Measurements from ENCODE around the gene PRKCE. TPM values are rescaled to one million over a fixed set of nuclear protein-coding genes. Genes with fewer than 3 reads are reported as not detected.

The PRKCE gene
- total and polyA plus RNA-seq, 2 of the 8 experiments (the other 6 are each of a cell fraction or from before 2014, with no cell fraction given) = 0.54 to 2.1 TPM

DNA sequence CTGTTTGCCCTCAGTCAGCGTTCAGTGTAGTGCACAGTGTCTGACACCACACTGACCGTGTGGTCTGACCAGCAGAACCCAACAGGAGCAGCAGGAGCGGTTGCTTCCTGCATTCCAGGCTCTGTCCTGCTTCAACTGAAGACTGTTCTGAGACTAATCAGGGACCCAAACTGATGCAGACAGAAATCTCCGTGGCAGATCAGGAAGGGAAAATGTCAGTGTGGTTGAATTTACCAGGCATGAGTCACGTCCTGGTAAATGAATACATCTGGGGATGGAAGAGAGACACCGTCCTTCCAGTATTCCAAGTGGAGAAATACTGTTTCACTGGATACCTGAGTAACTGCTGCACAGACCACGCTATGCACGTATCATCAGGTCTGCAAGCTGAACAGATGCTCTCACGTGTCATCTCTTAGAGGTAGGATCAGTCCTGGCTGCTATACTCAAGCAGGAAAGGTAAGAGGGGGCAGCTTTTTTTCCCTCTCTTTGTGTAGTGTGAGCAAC, 422.1 kb downstream of the PRKCE start:
- no peaks in the 10 kb centered on the region for H4K20me1 ChIP-seq (replicated peaks in 1 of 2; ENCODE audit: control insufficient read depth in 1 of 2, insufficient read depth in 2 of 2, low read length in 2 of 2)
- H2BK12ac ChIP-seq (ENCODE audit: low read depth, low read length) = no peak overlapping the region
- DNase-seq (ENCODE audit: low read depth in 1 of 2, low spot score in 2 of 2) (no peak), FAIRE-seq (no peak)
- no peak overlapping the region for H3K23ac ChIP-seq (ENCODE audit: insufficient read length)
- 85% methylated on average over 9 of the region's 9 CpGs; no CpG with 5 or more reads in 1 of the 2 experiments for WGBS, 2 experiments (ENCODE audit: extremely low coverage in 1 of 2, insufficient coverage in 1 of 2, insufficient read length in 1 of 2, insufficient replicate concordance in 2 of 2, low coverage in 1 of 2, low lambda C conversion rate in 2 of 2, missing lambda C conversion rate in 1 of 2)
- H2AK5ac ChIP-seq (ENCODE audit: low read depth, low read length) = no peak overlapping the region
- H3K23me2 ChIP-seq (ENCODE audit: low read depth, low read length) = no peaks in the 10 kb centered on the region
- peak overlapping the region; percentile 53; the same call in 1 of the 2 replicates for H2BK20ac ChIP-seq (ENCODE audit: low read length)
- H3K4me3 ChIP-seq (ENCODE audit: extremely low read depth in 1 of 4, insufficient read depth in 2 of 4, low read depth in 3 of 4, low read length in 4 of 4) = no peak overlapping the region
- H3K79me1 ChIP-seq (ENCODE audit: low read depth, low read length) = no peaks in the 10 kb centered on the region
- H3K4ac ChIP-seq (replicated peaks; ENCODE audit: insufficient read length, low read depth, low read length) = no peak overlapping the region
- H3K4me2 ChIP-seq (ENCODE audit: insufficient read depth in 1 of 2, low read depth in 2 of 2, low read length in 2 of 2) = no peak overlapping the region
- no peak overlapping the region for H4K91ac ChIP-seq (replicated peaks; ENCODE audit: insufficient read length, low read length)
- peaks cover 0 to 3% (median 0%) of the 10 kb centered on the region in 4 experiments; a peak in 2 of 7 replicates for H3K4me1 ChIP-seq (replicated peaks in 1 of 4; ENCODE audit: control insufficient read depth in 3 of 4, insufficient read depth in 4 of 4, low read length in 3 of 4)
- H3K14ac ChIP-seq (ENCODE audit: insufficient read length) = no peak overlapping the region
- no peak overlapping the region for H2BK5ac ChIP-seq (ENCODE audit: low read depth, low read length)
- no peak overlapping the region for H3K56ac ChIP-seq (replicated peaks; ENCODE audit: insufficient read length, low read depth, low read length)
- H3K27ac ChIP-seq (ENCODE audit: low read depth, low read length) = no peak overlapping the region
- H2AFZ ChIP-seq (ENCODE audit: low read length) = peak overlapping the region; percentile 31
- ChIA-PET CTCF (ENCODE audit: partially characterized antibody) (interaction anchor here (1.5 to 1.8 kb wide), 2 partner anchors 13 to 23 kb away, joined by 4 to 5 read pairs; no protein-coding TSS in a partner anchor), POLR2A (ENCODE audit: partially characterized antibody) (no interaction called here)
- H2BK15ac ChIP-seq (ENCODE audit: low read length) = no peak overlapping the region
- H3K9me3 ChIP-seq (ENCODE audit: insufficient read depth in 2 of 2, low read depth in 1 of 2, low read length in 1 of 2) = no peaks in the 10 kb centered on the region
- H4K8ac ChIP-seq (ENCODE audit: extremely low read depth, insufficient read depth, low read length) = no peak overlapping the region; the same call in 1 of the 2 replicates
- no peak overlapping the region for H4K5ac ChIP-seq (ENCODE audit: insufficient read length, low read depth, low read length)
- no peaks in the 10 kb centered on the region; a peak in 1 of 7 replicates for H3K27me3 ChIP-seq (replicated peaks in 1 of 4; ENCODE audit: control insufficient read depth in 3 of 4, extremely low read depth in 1 of 4, insufficient read depth in 3 of 4, low read length in 3 of 4)
- no peaks in the 10 kb centered on the region for H3K36me3 ChIP-seq (ENCODE audit: control insufficient read depth in 2 of 4, insufficient read depth in 4 of 4, low read length in 3 of 4)
- H2BK120ac ChIP-seq (replicated peaks; ENCODE audit: low read depth, low read length) = no peak overlapping the region
- no peak overlapping the region for H3K18ac ChIP-seq (ENCODE audit: extremely low read depth, low read length)
- no peaks in the 10 kb centered on the region for H3K79me2 ChIP-seq (ENCODE audit: control insufficient read depth in 1 of 2, insufficient read depth in 2 of 2, low read length in 2 of 2)
- H3K9ac ChIP-seq (replicated peaks in 1 of 4; ENCODE audit: extremely low read depth in 1 of 4, low read depth in 3 of 4, low read length in 3 of 4) = no peak overlapping the region; a peak in 1 of 7 replicates
- TF ChIP-seq TCF12 (IDR thresholded peaks at IDR 0.05; ENCODE audit: low read depth, low read length) (no peak), SAP30 (IDR thresholded peaks at IDR 0.05; ENCODE audit: insufficient read depth, insufficient replicate concordance, low read length) (no peak), FOSL1 (IDR thresholded peaks at IDR 0.05; ENCODE audit: insufficient read depth, low read depth, low read length) (no peak), EGR1 (IDR thresholded peaks at IDR 0.05; ENCODE audit: borderline replicate concordance, low read depth, low read length) (no peak), SUZ12 (IDR thresholded peaks at IDR 0.05; ENCODE audit: low read length) (no peak), ASH2L (IDR thresholded peaks at IDR 0.05; ENCODE audit: low read length) (no peak), CTBP2 (IDR thresholded peaks at IDR 0.05; ENCODE audit: borderline replicate concordance, insufficient read depth, insufficient read length, low read length) (no peak), RNF2 (IDR thresholded peaks at IDR 0.05; ENCODE audit: borderline replicate concordance, low read depth, low read length, missing control alignments, poor library complexity, severe bottlenecking) (no peak), TAF7 (optimal IDR thresholded peaks at IDR 0.05; ENCODE audit: borderline replicate concordance, low read depth, low read length) (no peak)
- TF ChIP-seq, protein P1, sequence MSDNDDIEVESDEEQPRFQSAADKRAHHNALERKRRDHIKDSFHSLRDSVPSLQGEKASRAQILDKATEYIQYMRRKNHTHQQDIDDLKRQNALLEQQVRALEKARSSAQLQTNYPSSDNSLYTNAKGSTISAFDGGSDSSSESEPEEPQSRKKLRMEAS (IDR thresholded peaks at IDR 0.05) = no peak
- TF ChIP-seq, protein P2, sequence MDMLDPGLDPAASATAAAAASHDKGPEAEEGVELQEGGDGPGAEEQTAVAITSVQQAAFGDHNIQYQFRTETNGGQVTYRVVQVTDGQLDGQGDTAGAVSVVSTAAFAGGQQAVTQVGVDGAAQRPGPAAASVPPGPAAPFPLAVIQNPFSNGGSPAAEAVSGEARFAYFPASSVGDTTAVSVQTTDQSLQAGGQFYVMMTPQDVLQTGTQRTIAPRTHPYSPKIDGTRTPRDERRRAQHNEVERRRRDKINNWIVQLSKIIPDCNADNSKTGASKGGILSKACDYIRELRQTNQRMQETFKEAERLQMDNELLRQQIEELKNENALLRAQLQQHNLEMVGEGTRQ (IDR thresholded peaks at IDR 0.05; ENCODE audit: low read length) = no peak
